SKM-1 (cell line): ENCODE data around the gene RNPEPL1.
"Not testable (repeated sequence)": the region's sequence is repeated elsewhere in the genome, so short reads cannot be mapped to it uniquely, and the experiment has no call there.

ENCODE experiments used
- DNase-seq: peaks from one replicate; lab custom pipeline; 2025; ENCODE audit not compliant: unreplicated experiment; lab: John Stamatoyannopoulos, UW

The RNPEPL1 gene

GRCh38 chr2:240538031-240538780 is 30.1 kb upstream of the RNPEPL1 start:
- DNase-seq: no peak

- not testable (repeated sequence) for DNase-seq
These were observed 29.2 kb upstream of the RNPEPL1 start for GRCh38 chr2:240539101-240539500.

- no peak for DNase-seq
These were observed 28.4 kb upstream of the RNPEPL1 start for GRCh38 chr2:240539906-240540305.

- DNase-seq: no peak
These were observed 17.0 kb upstream of the RNPEPL1 start for GRCh38 chr2:240551288-240551687.

- no peak for DNase-seq
These were observed 16.5 kb upstream of the RNPEPL1 start for GRCh38 chr2:240551811-240552210.

GRCh38 chr2:240553956-240554480 is 14.3 kb upstream of the RNPEPL1 start:
- DNase-seq: no peak

GRCh38 chr2:240554767-240555493 is 13.4 kb upstream of the RNPEPL1 start:
- DNase-seq: no peak

GRCh38 chr2:240555541-240556250 is 12.6 kb upstream of the RNPEPL1 start:
- DNase-seq: no peak

GRCh38 chr2:240556553-240557100 is 11.7 kb upstream of the RNPEPL1 start:
- DNase-seq: no peak

- DNase-seq: no peak
These were observed 11.1 kb upstream of the RNPEPL1 start for GRCh38 chr2:240557101-240557751.

GRCh38 chr2:240557808-240558207 is 10.5 kb upstream of the RNPEPL1 start, which contains the start of gene ANKMY1:
Gene ANKMY1, minus strand, starts transcription at chr2:240557988. Its CDS starts 653 bp downstream, at chr2:240557335.
- no peak for DNase-seq

GRCh38 chr2:240558236-240558761 is 10.0 kb upstream of the RNPEPL1 start:
- no peak for DNase-seq

GRCh38 chr2:240559286-240559685 is 9.0 kb upstream of the RNPEPL1 start:
- no peak for DNase-seq

- DNase-seq: peak; percentile 75
These were observed 8.2 kb upstream of the RNPEPL1 start, which contains the start of gene DUSP28 for GRCh38 chr2:240560084-240560479. Gene DUSP28, plus strand, starts transcription at chr2:240560357. Its CDS starts 328 bp downstream, at chr2:240560685.

- peak; percentile 96 for DNase-seq
These were observed 7.6 kb upstream of the RNPEPL1 start for GRCh38 chr2:240560480-240561324.

GRCh38 chr2:240561325-240561971 is 6.8 kb upstream of the RNPEPL1 start:
- no peak for DNase-seq

- DNase-seq: not testable (repeated sequence)
These were observed 5.1 kb upstream of the RNPEPL1 start for GRCh38 chr2:240563231-240563630.

- DNase-seq: no peak
These were observed 4.2 kb upstream of the RNPEPL1 start for GRCh38 chr2:240563951-240564560.
